ENCODE measurements around the gene UBQLN3.

UBQLN3 gene

DNA sequence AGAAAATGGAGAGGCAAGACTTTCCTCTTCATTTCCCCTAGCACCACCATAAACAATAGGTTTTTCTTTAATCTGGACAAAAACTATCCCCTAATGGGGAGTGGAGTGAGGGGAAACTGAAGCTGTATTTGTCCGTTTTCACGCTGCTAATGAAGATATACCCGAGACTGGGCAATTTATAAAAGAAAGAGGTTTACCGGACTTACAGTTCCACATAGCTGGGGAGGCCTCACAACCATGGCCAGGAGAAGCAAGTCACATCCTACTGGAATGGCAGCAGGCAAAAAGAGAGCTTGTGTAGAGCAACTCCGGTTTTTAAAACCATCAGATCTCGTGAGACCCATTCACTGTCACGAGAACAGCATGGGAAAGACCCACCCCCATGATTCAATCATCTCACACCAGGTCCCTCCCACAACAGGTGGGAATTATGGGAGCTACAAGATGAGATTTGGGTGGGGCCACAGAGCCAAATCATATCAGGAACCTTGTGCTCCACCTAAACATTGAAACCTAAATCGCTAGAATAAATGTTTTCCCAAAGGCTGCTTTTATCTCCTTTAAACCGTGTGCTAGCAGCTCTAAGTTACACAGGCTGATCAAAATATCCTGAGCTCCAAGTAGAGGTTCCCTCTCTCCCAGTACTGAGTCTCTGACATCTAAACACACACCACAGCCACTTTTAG lies 4.3 kb downstream of the UBQLN3 start:
- DNase-seq (ENCODE audit: low read depth, low spot score), result no peak

DNA sequence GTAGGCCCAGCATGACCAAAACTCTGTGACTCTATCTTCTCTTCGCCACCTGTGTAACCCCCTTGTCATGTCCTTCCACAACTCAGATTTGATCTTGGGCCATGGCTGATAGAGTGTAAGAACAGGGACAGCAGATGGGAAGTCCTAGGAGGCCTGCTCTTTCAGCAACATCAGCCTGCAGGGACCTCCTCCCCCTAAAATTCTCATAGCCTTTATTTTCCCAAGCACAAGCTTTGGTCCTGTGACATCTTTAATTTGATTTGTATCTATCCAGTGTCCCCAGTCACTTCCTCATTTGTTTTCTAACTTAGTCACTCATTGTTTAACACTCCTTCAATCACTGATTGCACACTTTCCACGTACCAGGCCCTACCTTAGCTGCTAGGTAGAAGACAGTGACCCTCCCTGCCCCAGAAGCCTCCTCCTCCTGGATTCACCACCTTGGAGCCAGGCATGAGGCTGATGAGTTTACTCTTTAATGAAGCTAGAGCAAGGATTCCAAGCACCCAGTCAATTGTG lies 5.3 kb downstream of the UBQLN3 start:
- no peak for DNase-seq (ENCODE audit: low read depth, low spot score)

DNA sequence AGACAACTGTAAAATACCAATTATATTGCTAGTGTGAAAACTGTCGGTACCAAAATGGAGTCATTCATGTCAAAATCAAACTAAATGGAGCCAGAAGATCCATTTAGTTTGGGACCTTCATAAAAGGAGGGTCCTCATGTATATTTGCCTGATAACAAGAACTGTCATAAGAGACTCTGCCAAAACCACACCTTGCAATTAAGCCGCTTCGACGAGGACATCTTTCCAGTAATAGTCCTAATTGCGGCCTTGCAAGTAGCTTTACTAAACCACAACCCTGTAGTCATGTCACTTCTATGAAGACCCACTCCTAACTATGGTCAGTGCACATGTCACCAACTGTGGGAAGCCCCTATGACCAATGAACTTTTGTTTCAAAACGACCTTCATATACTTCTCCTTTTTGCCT lies 9.4 kb downstream of the UBQLN3 start:
- no peak for DNase-seq (ENCODE audit: low read depth, low spot score)

- no peak for DNase-seq (ENCODE audit: low read depth, low spot score)
Measured at GRCh38 chr11:5499671-5500070, 10.1 kb downstream of the UBQLN3 start.

DNA sequence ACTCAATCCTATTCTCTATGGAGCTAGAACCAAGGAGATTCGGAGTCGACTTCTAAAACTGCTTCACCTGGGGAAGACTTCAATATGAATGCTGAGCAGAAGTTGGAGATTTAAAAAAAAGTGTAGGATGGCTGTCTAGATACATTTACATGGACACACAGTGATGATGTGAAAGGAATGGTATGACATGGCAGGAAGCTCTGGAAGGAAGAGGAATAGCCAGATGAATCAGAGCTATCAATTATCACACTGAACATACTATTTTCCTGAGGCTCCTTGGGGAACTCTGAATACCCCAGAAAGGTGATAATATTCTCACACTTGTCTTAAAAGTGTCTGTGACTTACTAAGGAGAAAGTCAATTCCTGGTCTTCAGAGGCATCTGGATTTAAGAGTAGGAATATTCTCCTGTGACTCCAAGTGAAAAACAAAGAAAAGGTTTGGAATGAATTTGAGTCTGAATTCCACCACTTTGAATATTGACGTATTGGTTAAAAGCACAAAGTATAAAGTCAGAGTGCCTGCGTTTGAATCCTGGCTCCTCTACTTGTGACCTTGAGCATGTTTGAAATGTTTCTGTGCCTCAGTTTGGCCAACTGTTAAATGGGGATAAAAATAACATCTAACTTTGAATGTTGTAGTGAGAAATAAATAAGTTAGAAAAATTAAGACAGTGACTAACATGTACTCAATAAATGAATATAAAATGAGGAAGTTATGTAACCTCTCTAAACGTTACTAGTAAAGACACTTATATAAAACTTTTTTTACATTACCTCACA lies 20.0 kb downstream of the UBQLN3 start:
- no peak for DNase-seq (ENCODE audit: low read depth, low spot score)

GRCh38 chr11:5488798-5489399 lies 20.9 kb downstream of the UBQLN3 start:
- DNase-seq (ENCODE audit: low read depth, low spot score), result no peak

- DNase-seq (ENCODE audit: low read depth, low spot score), result no peak
Measured at GRCh38 chr11:5488385-5488784, 21.4 kb downstream of the UBQLN3 start, which contains the start of gene OR52D1. Gene OR52D1, plus strand, starts transcription at chr11:5488685. Its CDS starts 22 bp downstream, at chr11:5488707.

DNA sequence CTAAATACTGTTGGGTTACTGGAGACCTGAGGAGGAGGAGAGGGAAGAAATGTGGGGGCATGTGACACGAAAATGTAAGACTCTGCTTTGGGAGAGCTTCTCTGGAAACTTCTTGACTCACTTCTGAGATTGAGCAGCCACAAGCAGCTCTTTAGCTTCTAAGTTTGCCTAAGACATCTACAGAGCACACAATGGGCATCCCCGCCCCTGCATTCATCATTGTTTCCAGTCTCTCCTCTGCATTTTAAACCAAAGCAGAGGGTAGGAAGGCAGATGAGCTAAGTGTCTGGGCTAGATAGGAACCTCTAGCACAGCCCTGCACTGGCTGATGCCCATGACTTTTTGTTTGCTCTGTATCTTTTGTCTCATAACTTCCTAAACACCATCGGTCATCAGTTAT lies 23.3 kb downstream of the UBQLN3 start:
- DNase-seq (ENCODE audit: low read depth, low spot score), result no peak

- DNase-seq (ENCODE audit: low read depth, low spot score), result no peak
Measured at GRCh38 chr11:5486003-5486402, 23.8 kb downstream of the UBQLN3 start.

DNA sequence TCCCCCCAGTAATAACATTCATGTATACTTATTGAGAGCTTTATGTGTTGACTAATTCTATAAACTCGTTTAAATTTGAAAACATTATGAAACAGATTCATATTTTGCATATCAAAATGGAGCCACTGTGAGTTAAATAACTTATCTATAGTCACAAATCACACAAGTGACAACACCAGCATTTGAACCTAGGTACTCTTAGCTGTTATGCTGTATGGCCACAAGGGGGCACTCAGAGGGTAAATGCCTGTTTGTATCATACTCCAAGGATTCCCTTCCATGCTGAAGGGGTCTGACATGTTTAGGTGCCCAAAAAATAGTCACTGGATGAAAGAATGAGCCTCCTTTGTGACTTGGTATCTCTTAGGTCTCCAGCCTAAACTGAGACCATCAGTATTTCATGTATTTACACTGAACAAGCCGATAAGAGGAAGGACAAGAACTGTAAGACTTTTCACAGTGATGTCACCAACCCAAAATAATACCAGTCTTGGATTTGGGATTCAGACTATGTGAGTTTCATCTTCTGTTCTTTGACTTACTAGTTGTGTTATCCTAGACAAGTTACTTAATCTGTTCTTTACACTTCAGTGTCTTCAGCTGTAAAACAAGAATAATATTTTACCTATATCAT lies 33.5 kb downstream of the UBQLN3 start:
- DNase-seq (ENCODE audit: low read depth, low spot score), result no peak

- DNase-seq (ENCODE audit: low read depth, low spot score), result no peak
Measured at GRCh38 chr11:5473921-5474320, 35.8 kb downstream of the UBQLN3 start.

- DNase-seq (ENCODE audit: low read depth, low spot score), result no peak
Measured at GRCh38 chr11:5467527-5467926, 42.2 kb downstream of the UBQLN3 start.

- DNase-seq (ENCODE audit: low read depth, low spot score), result no peak
Measured at GRCh38 chr11:5460983-5461621, 48.7 kb downstream of the UBQLN3 start.
